ENCODE data around the gene C12orf42. TPM values are rescaled to one million over a fixed set of nuclear protein-coding genes. Genes with fewer than 3 reads are reported as not detected.

Gene C12orf42
- total RNA-seq, 1 donor: not detected

DNA sequence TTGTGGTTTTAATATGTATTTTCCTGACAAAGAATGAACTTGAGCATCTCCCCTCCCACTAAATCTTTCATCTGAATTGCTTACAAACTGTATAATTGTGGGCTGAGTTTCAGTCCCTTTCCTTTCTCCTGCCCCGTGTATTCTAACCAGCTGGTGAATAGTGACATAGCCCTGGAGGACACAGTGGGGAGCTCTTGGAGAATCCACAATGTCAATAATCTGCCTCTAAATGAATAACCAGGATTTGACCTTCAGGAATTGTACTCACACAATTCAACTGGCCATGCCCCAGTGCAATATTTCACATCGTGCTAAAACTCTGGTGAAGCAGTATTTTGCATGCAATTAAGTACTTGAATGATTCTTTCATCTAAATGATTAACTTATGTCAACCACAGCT is 177.2 kb downstream of the C12orf42 start:
- Histone ChIP-seq H3K4me1 (ENCODE audit: insufficient read depth, low read length) (no peaks in the 10 kb centered on the region), H2AFZ (ENCODE audit: low read length) (no peak overlapping the region), H3K9me3 (ENCODE audit: low read depth, low read length) (no peaks in the 10 kb centered on the region), H3K4me2 (ENCODE audit: insufficient read depth, low read length) (no peak overlapping the region), H3K27me3 (ENCODE audit: insufficient read depth, low read length) (no peaks in the 10 kb centered on the region), H3K27ac (ENCODE audit: low read depth, low read length) (no peak overlapping the region), H4K20me1 (ENCODE audit: insufficient read depth, low read length) (no peaks in the 10 kb centered on the region), H3K79me2 (ENCODE audit: insufficient read depth, low read length) (no peaks in the 10 kb centered on the region), H3K36me3 (ENCODE audit: insufficient read depth, low read length) (no peaks in the 10 kb centered on the region), H3K4me3 (ENCODE audit: insufficient read depth, low read length) (no peak overlapping the region)
- TF ChIP-seq, protein P1, sequence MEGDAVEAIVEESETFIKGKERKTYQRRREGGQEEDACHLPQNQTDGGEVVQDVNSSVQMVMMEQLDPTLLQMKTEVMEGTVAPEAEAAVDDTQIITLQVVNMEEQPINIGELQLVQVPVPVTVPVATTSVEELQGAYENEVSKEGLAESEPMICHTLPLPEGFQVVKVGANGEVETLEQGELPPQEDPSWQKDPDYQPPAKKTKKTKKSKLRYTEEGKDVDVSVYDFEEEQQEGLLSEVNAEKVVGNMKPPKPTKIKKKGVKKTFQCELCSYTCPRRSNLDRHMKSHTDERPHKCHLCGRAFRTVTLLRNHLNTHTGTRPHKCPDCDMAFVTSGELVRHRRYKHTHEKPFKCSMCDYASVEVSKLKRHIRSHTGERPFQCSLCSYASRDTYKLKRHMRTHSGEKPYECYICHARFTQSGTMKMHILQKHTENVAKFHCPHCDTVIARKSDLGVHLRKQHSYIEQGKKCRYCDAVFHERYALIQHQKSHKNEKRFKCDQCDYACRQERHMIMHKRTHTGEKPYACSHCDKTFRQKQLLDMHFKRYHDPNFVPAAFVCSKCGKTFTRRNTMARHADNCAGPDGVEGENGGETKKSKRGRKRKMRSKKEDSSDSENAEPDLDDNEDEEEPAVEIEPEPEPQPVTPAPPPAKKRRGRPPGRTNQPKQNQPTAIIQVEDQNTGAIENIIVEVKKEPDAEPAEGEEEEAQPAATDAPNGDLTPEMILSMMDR (IDR thresholded peaks at IDR 0.05; ENCODE audit: extremely low read depth, low read depth, low read length): no peak
- peak; percentile 66 for DNase-seq (ENCODE audit: insufficient read length, low spot score, missing footprints)

DNA sequence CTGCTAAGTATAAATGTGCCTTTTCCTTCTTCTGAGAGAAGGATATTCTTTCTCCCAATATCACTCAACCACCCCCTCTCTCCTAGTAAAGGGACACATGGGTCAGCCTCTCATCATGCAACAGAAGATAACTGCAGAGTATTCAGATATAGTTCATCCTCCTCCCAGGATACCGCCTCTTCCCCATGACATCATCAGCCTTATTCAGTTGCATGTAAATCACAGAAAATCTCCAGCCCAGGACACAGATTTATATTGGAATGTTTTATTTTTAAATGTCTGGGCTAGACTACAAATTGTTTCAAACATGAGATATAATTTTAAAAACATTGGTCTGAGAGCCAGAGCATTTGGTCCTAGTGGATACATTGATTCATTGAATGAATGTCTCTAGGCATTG is 178.5 kb downstream of the C12orf42 start:
- Histone ChIP-seq H2AFZ (ENCODE audit: low read length) (no peak overlapping the region), H3K4me2 (ENCODE audit: insufficient read depth, low read length) (no peak overlapping the region), H3K27ac (ENCODE audit: low read depth, low read length) (no peak overlapping the region), H3K9me3 (ENCODE audit: low read depth, low read length) (no peaks in the 10 kb centered on the region), H3K36me3 (ENCODE audit: insufficient read depth, low read length) (no peaks in the 10 kb centered on the region), H3K4me1 (ENCODE audit: insufficient read depth, low read length) (no peaks in the 10 kb centered on the region), H4K20me1 (ENCODE audit: insufficient read depth, low read length) (no peaks in the 10 kb centered on the region), H3K4me3 (ENCODE audit: insufficient read depth, low read length) (no peak overlapping the region), H3K27me3 (ENCODE audit: insufficient read depth, low read length) (no peaks in the 10 kb centered on the region), H3K79me2 (ENCODE audit: insufficient read depth, low read length) (no peaks in the 10 kb centered on the region)
- TF ChIP-seq, protein P1 (IDR thresholded peaks at IDR 0.05; ENCODE audit: extremely low read depth, low read depth, low read length): no peak
- DNase-seq (ENCODE audit: insufficient read length, low spot score, missing footprints): no peak

DNA sequence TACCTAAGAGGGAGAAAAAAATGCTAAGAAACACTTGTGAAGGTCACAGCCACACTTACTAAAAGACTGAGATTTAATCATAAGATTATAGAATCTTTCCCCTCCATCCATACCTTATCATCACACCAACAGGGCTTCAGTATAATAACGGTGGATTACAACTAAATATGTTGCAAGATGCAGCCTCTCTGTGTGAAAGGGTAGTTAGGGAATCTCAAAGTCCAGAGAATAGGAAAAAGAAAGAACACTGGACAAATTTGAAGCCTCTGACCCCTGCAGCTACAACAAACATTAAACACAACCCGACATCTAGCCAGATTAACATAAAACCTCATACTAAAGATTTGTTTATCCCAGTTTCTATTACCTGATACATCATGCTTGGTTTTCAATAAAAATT is 181.0 kb downstream of the C12orf42 start:
- TF ChIP-seq, protein P1 (IDR thresholded peaks at IDR 0.05; ENCODE audit: extremely low read depth, low read depth, low read length): no peak
- Histone ChIP-seq H4K20me1 (ENCODE audit: insufficient read depth, low read length) (no peaks in the 10 kb centered on the region), H3K27ac (ENCODE audit: low read depth, low read length) (no peak overlapping the region), H3K27me3 (ENCODE audit: insufficient read depth, low read length) (no peaks in the 10 kb centered on the region), H3K4me3 (ENCODE audit: insufficient read depth, low read length) (no peak overlapping the region), H3K36me3 (ENCODE audit: insufficient read depth, low read length) (no peaks in the 10 kb centered on the region), H3K4me1 (ENCODE audit: insufficient read depth, low read length) (no peaks in the 10 kb centered on the region), H3K9me3 (ENCODE audit: low read depth, low read length) (no peaks in the 10 kb centered on the region), H3K79me2 (ENCODE audit: insufficient read depth, low read length) (no peaks in the 10 kb centered on the region), H2AFZ (ENCODE audit: low read length) (no peak overlapping the region), H3K4me2 (ENCODE audit: insufficient read depth, low read length) (no peak overlapping the region)
- no peak for DNase-seq (ENCODE audit: insufficient read length, low spot score, missing footprints)

DNA sequence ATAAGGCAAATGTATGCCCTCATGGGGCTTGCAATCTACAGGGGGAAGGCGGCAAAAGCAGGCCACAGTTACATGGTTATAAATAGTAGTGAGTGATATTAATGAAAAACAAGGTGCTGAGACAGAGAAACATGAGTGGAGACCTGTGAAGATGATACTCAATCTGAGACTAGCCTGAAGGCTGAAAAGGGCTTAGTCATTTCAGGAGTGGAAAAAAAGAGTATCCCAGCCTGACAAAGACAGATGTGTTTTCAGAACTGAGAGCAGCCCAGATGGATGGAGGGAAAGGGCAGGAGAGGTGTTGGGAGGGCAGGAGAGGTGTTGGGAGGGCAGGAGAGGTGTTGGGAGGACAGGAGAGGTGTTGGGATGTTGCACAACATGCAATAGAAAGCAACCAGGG is 181.9 kb downstream of the C12orf42 start:
- no peaks in the 10 kb centered on the region for H4K20me1 ChIP-seq (ENCODE audit: insufficient read depth, low read length)
- no peaks in the 10 kb centered on the region for H3K4me1 ChIP-seq (ENCODE audit: insufficient read depth, low read length)
- TF ChIP-seq, protein P1 (IDR thresholded peaks at IDR 0.05; ENCODE audit: extremely low read depth, low read depth, low read length): no peak
- no peaks in the 10 kb centered on the region for H3K36me3 ChIP-seq (ENCODE audit: insufficient read depth, low read length)
- no peak overlapping the region for H3K27ac ChIP-seq (ENCODE audit: low read depth, low read length)
- H2AFZ ChIP-seq (ENCODE audit: low read length): no peak overlapping the region
- H3K27me3 ChIP-seq (ENCODE audit: insufficient read depth, low read length): no peaks in the 10 kb centered on the region
- no peaks in the 10 kb centered on the region for H3K79me2 ChIP-seq (ENCODE audit: insufficient read depth, low read length)
- no peak overlapping the region for H3K4me3 ChIP-seq (ENCODE audit: insufficient read depth, low read length)
- no peak overlapping the region for H3K4me2 ChIP-seq (ENCODE audit: insufficient read depth, low read length)
- H3K9me3 ChIP-seq (ENCODE audit: low read depth, low read length): no peaks in the 10 kb centered on the region
- DNase-seq (ENCODE audit: insufficient read length, low spot score, missing footprints): no peak
